GM18858 (cell line): ENCODE measurements around the gene TYK2.

ENCODE experiments used
- ATAC-seq: cut with Tn5 transposase; IDR thresholded peaks from one replicate; pipeline ENCODE4 v1.9.1; 2021; ENCODE audit not compliant: unreplicated experiment

TYK2 gene

GRCh38 chr19:10335352-10335985 lies 44.9 kb downstream of the TYK2 start:
- no peak for ATAC-seq

- ATAC-seq, result no peak
Measured at GRCh38 chr19:10334588-10335351, 45.6 kb downstream of the TYK2 start.

GRCh38 chr19:10333758-10334587 lies 46.4 kb downstream of the TYK2 start:
- no peak for ATAC-seq

GRCh38 chr19:10332965-10333757 lies 47.2 kb downstream of the TYK2 start, which contains the start of gene RAVER1:
RAVER1 (minus strand) TSS chr19:10333529; CDS start chr19:10333507, 22 bp downstream.
- ATAC-seq, result peak; percentile 59

GRCh38 chr19:10332158-10332964 lies 48.0 kb downstream of the TYK2 start:
- no peak for ATAC-seq

GRCh38 chr19:10329555-10329954 lies 50.8 kb downstream of the TYK2 start:
- no peak for ATAC-seq

GRCh38 chr19:10328558-10329429 lies 51.6 kb downstream of the TYK2 start:
- no peak for ATAC-seq

GRCh38 chr19:10327793-10328192 lies 52.6 kb downstream of the TYK2 start:
- no peak for ATAC-seq

- ATAC-seq, result no peak
Measured at GRCh38 chr19:10325732-10326131, 54.6 kb downstream of the TYK2 start.

- no peak for ATAC-seq
Measured at GRCh38 chr19:10321874-10322835, 58.2 kb downstream of the TYK2 start.

GRCh38 chr19:10321417-10321797 lies 59.0 kb downstream of the TYK2 start:
- no peak for ATAC-seq

GRCh38 chr19:10320602-10321416 lies 59.6 kb downstream of the TYK2 start:
- no peak for ATAC-seq

- no peak for ATAC-seq
Measured at GRCh38 chr19:10318807-10319682, 61.3 kb downstream of the TYK2 start.

GRCh38 chr19:10317857-10318462 lies 62.4 kb downstream of the TYK2 start:
- no peak for ATAC-seq

- no peak for ATAC-seq
Measured at GRCh38 chr19:10317045-10317856, 63.1 kb downstream of the TYK2 start.
